Central memory CD8-positive, alpha-beta T cell (primary cell): Measurements from ENCODE around the gene ZNF423.

Source experiments
- ATAC-seq: fragments of 150-1000 bp; cut with Tn5 transposase; replicated peaks from 2 replicates; pipeline ENCODE4 v1.10.0; 2022; ENCODE audit warnings: mild to moderate bottlenecking, moderate FRiP score, moderate number of reproducible peaks; ENCODE audit not compliant: poor library complexity, severe bottlenecking; ENCODE audit errors: extremely low read depth
- DNase-seq, 2 donors: peaks; one replicate each; pipeline ENCODE4 v3.0.0; 2021; ENCODE audit warnings: low spot score in 2 of 2
- H3K27ac Mint-ChIP-seq: one replicate; pipeline ENCODE4 v1.8.0; 2022; ENCODE audit warnings: low read depth, mild to moderate bottlenecking, moderate library complexity, mixed read lengths
- H3K27me3 Mint-ChIP-seq: one replicate; pipeline ENCODE4 v1.8.0; 2022; ENCODE audit warnings: mixed read lengths
- H3K36me3 Mint-ChIP-seq: one replicate; pipeline ENCODE4 v1.8.0; 2022; ENCODE audit warnings: mild to moderate bottlenecking, moderate library complexity, mixed read lengths; ENCODE audit not compliant: insufficient read depth
- H3K4me1 Mint-ChIP-seq: one replicate; pipeline ENCODE4 v1.8.0; 2022; ENCODE audit warnings: mixed read lengths
- H3K4me3 Mint-ChIP-seq: one replicate; pipeline ENCODE4 v1.8.0; 2022; ENCODE audit warnings: mild to moderate bottlenecking, moderate library complexity, mixed read lengths
- H3K9me3 Mint-ChIP-seq: one replicate; pipeline ENCODE4 v1.8.0; 2022; ENCODE audit warnings: mixed read lengths

The ZNF423 gene

DNA sequence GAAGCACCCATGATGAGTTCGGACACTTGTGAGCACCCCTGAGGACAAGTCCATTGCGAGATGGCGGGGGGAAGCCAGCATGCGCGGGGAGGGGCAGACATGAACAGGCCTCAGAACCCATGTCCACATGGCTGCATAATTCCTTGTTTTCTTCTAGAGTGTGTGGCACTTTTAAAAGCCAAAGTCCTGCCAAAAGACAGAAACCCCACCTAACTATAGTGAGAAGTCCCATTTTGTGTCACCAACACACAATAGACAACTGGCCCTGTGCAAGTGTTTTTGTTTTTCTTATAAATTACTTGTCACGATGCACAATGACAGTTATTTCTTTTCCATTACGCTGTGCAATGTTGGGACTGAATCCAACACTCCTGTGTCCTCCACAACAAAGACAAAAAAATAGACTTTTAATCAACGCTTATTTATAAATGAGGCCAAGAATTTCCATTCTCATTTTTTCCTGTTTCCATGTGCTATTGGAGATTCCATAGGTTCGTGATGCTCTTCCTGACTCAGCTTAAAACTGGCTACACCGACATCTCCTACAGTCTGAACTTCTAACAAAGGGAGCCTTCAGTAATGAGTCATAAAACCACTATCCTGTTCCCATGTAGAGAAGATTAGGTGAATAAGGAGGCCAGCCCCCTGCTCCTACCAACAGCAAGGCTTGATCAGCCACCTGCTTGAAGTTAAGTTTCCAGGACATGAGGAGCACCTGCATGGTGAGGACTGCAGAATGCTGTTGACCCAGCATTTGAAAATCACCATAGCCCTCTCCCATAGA lies 98.9 kb downstream of the ZNF423 start:
- Mint-ChIP-seq H3K27me3 (peaks cover 49% of the 10 kb centered on the region), H3K4me1 (no peaks in the 10 kb centered on the region), H3K27ac (no peak overlapping the region), H3K36me3 (no peaks in the 10 kb centered on the region), H3K4me3 (no peak overlapping the region), H3K9me3 (no peaks in the 10 kb centered on the region)
- DNase-seq (no peak), ATAC-seq (no peak)

DNA sequence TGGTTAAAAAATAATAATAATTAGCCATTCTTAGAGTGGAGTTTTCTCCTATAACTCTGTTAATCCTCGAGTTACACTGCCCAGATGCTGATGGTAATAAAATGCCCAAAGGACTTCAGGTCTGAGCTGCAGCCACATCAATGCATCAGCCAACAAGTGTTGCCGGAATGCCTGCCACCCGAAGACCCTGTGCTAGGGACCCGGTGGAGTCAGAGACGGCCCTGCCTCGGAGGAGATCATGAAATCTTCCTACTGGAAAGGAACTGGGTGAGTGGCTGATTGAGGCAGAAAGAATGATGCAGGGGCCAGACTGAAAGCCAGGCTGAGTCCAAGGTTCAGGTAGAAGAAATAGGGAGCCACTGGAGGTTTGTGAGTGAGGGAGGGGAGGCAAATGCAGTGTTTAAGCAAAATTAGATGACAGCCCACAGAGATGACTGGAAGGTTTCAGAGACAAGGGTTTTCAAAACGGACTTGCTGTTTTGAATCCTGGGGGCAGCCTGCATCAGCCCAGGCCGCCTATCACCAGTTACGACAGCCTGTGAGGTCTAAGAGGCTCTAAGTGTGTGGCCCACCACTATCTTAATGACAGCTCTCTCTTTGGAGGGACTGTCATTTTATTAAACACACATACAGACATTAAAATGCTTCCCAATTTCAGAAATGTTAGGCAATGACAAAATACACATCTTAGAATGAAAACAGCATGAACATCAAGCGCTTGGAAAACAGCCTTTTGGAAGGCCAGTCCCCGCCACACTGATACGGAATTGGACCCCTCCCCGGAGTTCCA lies 100.0 kb downstream of the ZNF423 start:
- Mint-ChIP-seq H3K27ac (no peak overlapping the region), H3K27me3 (peaks cover 59% of the 10 kb centered on the region), H3K4me1 (no peaks in the 10 kb centered on the region), H3K9me3 (no peaks in the 10 kb centered on the region), H3K36me3 (no peaks in the 10 kb centered on the region), H3K4me3 (no peak overlapping the region)
- ATAC-seq (no peak), DNase-seq (no peak)

DNA sequence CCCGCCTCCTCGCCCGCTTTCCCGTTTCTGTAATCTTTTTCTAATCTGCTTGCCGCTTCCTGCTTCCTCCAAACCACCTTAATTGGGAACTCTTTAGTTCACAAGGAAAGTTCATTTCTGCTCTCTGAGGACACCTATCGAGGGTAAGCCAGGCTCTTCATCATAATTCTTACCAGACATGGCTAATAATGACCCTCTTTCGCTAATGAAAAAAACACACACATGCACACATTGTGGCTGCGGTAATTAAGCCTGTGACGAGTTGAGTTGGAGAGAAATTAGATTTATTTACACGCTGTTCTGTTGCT lies 100.6 kb downstream of the ZNF423 start:
- DNase-seq (no peak), ATAC-seq (no peak)
- Mint-ChIP-seq H3K4me3 (no peak overlapping the region), H3K9me3 (no peaks in the 10 kb centered on the region), H3K27me3 (peaks cover 66% of the 10 kb centered on the region), H3K4me1 (no peaks in the 10 kb centered on the region), H3K36me3 (no peaks in the 10 kb centered on the region), H3K27ac (no peak overlapping the region)

DNA sequence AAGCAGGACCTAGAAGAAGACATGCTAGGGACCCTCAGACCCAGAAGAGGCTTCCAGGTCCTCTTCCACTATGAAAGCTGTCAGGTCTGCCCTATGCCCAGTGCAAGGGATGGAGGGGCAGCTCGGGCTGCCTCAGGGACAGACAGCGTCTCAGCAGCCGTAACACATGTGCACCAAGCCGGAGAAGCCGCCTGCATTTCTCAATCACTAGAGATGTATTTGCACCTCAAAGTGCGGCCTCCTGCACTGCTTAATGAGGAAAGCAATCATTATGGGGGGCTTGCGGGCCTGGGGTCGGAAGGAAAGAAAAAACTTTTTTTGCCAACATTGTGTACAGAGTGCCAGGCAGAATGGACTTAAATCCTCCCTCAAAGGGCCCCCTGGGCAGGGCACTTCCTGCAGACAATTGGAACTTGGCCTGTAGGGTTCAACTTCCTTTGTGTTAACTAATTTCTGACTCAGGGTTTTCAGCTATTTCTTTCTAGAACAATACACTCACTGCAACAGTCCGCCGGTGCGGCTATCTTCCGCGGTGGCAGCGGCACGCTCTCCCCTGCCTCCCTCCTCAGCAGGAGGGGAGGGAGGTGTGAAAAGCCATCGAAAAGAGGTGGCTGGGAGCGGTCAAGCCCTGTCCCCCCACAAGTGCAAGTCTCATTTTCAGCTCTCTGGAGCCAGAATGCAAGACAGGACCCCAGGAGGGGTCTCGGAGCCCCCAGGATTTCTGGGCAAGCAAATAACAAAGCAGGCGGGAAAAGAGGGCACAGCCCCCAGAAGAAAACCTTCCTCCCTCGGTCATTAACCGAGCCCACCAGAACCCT lies 101.2 kb downstream of the ZNF423 start:
- no peak overlapping the region for H3K27ac Mint-ChIP-seq
- H3K36me3 Mint-ChIP-seq, result no peaks in the 10 kb centered on the region
- no peak for DNase-seq
- no peaks in the 10 kb centered on the region for H3K9me3 Mint-ChIP-seq
- peaks cover 69% of the 10 kb centered on the region for H3K27me3 Mint-ChIP-seq
- no peaks in the 10 kb centered on the region for H3K4me1 Mint-ChIP-seq
- no peak for ATAC-seq
- no peak overlapping the region for H3K4me3 Mint-ChIP-seq

DNA sequence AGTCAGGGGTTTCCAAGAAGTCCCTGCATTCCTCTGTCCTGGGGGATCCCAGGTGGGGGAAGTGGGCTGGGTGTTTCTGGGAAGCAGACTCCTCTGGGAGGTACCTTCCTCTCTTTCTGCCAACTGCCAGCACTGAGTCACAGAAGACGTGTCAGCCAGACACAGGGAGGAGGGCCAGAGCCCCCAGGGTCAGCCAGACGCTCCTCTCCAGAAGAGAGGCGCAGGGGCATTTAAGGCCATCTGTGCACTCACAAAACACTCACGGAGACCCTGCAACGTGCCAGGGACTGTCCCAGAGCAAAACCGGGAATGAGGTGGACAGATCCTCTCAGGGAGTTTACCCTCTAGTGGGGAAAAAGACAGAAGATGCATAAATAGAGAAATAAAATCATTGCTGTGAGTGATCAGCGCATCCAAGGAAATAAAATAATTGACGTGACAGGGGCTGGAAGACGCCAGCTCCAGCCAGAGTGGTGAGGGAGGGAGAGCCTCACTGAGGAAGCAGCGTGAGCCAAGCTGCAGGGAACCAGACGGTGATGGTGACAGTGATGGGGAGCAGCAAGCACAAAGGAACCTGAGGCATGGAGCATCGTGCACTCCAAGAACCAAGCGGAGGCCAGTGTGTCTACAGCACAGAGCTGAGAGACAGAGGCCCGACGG lies 105.4 kb downstream of the ZNF423 start:
- Mint-ChIP-seq H3K27ac (no peak overlapping the region), H3K4me1 (no peaks in the 10 kb centered on the region), H3K36me3 (no peaks in the 10 kb centered on the region), H3K27me3 (peaks cover 59% of the 10 kb centered on the region), H3K9me3 (no peaks in the 10 kb centered on the region), H3K4me3 (no peak overlapping the region)
- no peak for DNase-seq
- ATAC-seq, result no peak

DNA sequence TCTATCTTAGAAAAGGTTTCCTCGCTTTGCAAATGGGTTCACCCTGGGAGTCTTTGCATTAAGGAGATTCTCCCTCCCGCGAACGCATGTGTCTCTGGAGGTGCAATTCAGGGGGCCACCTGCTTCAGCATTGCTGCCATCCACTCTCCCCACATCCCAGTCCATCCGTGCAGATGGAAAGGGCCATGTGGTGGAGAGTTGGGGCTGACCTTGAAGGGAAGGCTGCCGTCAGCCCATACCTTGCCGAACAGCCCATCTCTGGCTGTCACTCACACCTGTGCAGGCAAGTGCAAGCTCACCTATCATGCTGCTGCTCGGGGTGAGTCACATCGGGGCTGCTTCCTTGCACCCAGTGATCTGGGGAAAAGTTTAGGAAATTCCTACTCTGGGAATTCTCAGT lies 106.1 kb downstream of the ZNF423 start:
- Mint-ChIP-seq H3K4me1 (no peaks in the 10 kb centered on the region), H3K36me3 (no peaks in the 10 kb centered on the region), H3K4me3 (no peak overlapping the region), H3K27me3 (peaks cover 57% of the 10 kb centered on the region), H3K9me3 (no peaks in the 10 kb centered on the region), H3K27ac (no peak overlapping the region)
- no peak for ATAC-seq
- DNase-seq, result no peak

DNA sequence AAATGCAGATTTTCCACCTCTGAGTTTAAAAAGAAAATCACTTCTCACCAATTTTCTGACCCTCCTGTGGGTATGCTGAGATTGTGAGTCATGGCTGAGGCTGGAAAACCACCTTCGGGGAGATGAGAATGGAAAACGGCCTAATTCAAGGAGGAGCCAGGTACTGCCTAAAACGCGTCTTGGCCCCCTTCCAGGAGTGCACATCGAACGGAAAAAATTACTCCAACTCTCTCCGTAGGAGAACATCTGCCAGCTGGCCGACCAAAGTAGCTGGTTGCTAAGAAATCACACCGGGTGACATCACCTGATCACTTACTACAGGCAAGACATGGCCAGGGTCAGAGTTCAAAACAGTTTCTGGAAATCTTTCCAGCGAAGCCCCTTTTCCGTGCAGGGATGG lies 107.6 kb downstream of the ZNF423 start:
- Mint-ChIP-seq H3K4me1 (no peaks in the 10 kb centered on the region), H3K27me3 (peaks cover 53% of the 10 kb centered on the region), H3K27ac (no peak overlapping the region), H3K4me3 (no peak overlapping the region), H3K36me3 (no peaks in the 10 kb centered on the region), H3K9me3 (no peaks in the 10 kb centered on the region)
- ATAC-seq (no peak), DNase-seq (no peak)

DNA sequence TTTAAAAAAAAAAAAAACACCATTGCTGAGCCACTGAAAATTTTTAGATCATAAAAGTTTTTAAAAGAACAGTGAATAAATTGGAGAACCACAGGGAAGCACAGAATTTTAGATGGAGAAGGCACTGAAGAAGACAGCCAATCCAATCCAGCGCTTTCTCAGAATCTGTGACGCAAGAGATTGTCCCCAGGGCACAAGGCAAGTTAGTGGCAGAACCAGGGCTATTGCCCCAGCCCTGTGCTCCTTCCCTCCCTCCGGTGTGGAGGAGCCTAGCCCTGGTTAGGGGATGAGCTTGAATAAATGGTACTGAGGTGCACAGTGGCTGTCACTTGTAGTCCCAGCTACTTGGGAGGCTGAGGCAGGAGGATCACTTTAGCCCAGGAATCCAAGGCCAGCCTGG lies 108.3 kb downstream of the ZNF423 start:
- Mint-ChIP-seq H3K36me3 (no peaks in the 10 kb centered on the region), H3K27ac (no peak overlapping the region), H3K4me1 (no peaks in the 10 kb centered on the region), H3K27me3 (peaks cover 47% of the 10 kb centered on the region), H3K4me3 (no peak overlapping the region), H3K9me3 (no peaks in the 10 kb centered on the region)
- no peak for DNase-seq
- no peak for ATAC-seq

DNA sequence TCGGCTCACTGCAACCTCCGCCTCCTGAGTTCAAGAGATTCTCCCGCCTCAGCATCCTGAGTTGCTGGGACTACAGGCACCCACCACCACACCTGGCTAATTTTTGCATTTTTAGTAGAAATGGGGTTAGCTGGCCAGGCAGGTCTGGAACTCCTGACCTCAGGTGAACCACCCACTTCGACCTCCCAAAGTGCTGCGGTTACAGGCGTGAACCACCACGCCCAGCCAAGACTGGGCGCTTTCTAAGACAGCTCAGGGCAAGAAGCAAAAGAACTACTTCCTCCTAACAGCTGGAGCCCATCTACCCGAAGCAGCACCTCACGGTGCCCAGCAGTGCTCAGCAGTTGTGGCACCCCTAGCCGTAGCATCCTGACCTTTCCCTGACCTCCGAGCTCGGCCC lies 109.4 kb downstream of the ZNF423 start:
- no peaks in the 10 kb centered on the region for H3K9me3 Mint-ChIP-seq
- no peaks in the 10 kb centered on the region for H3K4me1 Mint-ChIP-seq
- ATAC-seq (no peak), DNase-seq (no peak)
- H3K36me3 Mint-ChIP-seq, result no peaks in the 10 kb centered on the region
- no peak overlapping the region for H3K27ac Mint-ChIP-seq
- H3K27me3 Mint-ChIP-seq, result peaks cover 36% of the 10 kb centered on the region
- no peak overlapping the region for H3K4me3 Mint-ChIP-seq

DNA sequence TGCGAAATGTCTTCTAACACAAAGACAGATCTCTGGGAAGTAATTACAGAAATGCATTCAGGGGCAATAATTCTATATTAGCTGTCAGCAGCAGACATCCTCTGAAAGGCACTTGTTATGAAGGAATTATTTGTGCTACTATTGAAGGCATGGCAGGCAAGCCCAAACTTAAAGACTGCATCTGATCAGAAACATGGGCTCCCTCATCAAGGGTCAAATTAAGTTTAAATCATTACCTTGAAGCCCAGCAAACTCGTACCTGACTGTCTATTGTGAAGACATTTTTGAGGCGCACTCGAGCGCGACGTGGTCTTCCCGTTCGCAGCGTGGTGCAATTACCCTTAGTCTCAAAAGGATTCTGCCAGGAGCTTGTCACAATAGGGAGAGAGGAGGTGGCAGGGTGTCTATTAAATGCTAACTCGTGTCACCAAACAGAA lies 110.6 kb downstream of the ZNF423 start:
- Mint-ChIP-seq H3K9me3 (no peaks in the 10 kb centered on the region), H3K27me3 (peaks cover 23% of the 10 kb centered on the region)
- ATAC-seq, result no peak

DNA sequence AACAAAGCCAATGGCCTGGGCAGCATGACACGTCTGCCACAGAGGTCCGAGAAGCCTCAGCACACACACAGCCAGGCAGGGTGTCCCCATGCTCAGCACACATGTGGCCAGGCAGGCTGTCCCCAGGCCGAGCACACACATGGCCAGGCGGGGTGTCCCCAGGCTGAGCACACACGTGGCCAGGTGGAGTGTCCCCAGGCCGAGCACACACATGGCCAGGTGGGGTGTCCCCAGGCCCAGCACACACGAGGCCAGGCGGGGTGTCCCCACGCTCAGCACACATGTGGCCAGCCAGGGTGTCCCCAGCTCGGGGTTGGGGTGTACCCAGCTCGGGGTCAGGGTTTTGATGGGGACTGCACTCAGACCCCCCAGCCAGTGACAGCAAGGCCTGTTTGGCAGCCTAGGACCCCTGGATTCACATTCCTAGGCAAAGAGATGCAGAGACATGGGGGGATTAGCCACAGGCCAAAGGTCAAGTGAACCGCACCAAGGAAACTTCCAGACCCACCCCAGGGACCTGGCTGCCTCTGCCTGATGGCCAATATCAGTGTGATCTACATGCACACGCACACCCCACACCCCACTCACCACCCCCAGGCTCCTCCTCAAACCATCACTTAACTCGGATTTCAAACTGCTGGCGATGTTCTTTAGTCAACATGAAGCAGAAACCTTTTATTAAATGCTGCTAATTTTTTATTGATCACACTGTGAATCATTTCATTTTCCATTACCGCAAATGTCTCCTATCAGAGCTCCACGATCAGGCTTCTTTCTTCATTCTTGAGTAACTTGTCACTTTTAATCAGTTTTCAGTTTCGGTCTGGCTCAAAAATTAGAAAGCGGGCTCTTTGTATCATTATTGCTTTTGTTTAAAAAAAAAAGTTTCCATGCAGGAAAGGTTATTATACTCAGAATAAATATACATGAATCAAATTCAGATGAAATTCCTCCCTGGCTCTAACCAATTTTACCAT lies 111.4 kb downstream of the ZNF423 start:
- H3K27me3 Mint-ChIP-seq, result peaks cover 20% of the 10 kb centered on the region
- H3K27ac Mint-ChIP-seq, result no peak overlapping the region
- no peaks in the 10 kb centered on the region for H3K4me1 Mint-ChIP-seq
- no peaks in the 10 kb centered on the region for H3K9me3 Mint-ChIP-seq
- DNase-seq (no peak), ATAC-seq (no peak)
- H3K36me3 Mint-ChIP-seq, result no peaks in the 10 kb centered on the region
- H3K4me3 Mint-ChIP-seq, result no peak overlapping the region

More for the DNA sequence above, 110.6 kb downstream of the ZNF423 start:
- no peaks in the 10 kb centered on the region for H3K36me3 Mint-ChIP-seq
- H3K27ac Mint-ChIP-seq, result no peak overlapping the region
- H3K4me3 Mint-ChIP-seq, result no peak overlapping the region
- DNase-seq, result no peak
- H3K4me1 Mint-ChIP-seq, result no peaks in the 10 kb centered on the region
